Measurements from ENCODE around the gene MON2. TPM values are rescaled to one million over a fixed set of nuclear protein-coding genes. Genes with fewer than 3 reads are reported as not detected.
A peak's percentile ranks its signal among the peaks of the same experiment; 100 is the strongest.

Gene MON2
- total and polyA plus RNA-seq, 12 donors = 5.0 to 25.3 (median 18.5) TPM

DNA sequence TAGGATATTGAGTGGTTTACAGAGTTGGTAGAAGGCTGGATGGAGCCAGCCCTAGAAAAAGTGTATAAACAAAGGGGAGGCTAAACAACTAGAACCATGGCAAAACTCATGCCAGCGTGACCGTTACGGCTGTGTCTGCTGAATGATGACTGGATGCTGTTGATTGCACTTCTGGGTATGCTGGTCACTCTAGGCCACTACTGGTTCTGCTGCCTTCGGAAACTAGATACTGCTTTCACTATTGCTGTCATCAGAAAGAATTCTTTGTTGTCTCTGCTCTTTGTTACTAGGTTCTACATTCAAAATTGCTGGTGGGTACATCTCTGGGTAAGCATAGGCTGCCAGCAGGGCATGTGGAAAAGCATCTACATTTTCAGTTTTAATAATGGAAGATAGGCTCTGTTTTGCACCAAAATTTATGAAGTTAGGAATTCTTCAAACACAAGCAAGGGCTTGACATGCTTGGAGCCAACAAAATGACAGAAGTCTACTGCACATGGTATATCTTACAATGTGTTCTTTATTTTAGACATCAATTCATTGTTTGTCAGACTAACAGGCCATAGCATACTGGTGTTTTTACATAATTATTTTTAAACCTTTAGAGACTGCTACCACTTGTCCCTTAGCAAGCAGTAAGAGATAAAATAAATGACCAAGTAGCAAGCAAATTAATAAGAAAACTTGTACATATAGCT is 15.4 kb downstream of the MON2 start:
- TF ChIP-seq, protein P1, sequence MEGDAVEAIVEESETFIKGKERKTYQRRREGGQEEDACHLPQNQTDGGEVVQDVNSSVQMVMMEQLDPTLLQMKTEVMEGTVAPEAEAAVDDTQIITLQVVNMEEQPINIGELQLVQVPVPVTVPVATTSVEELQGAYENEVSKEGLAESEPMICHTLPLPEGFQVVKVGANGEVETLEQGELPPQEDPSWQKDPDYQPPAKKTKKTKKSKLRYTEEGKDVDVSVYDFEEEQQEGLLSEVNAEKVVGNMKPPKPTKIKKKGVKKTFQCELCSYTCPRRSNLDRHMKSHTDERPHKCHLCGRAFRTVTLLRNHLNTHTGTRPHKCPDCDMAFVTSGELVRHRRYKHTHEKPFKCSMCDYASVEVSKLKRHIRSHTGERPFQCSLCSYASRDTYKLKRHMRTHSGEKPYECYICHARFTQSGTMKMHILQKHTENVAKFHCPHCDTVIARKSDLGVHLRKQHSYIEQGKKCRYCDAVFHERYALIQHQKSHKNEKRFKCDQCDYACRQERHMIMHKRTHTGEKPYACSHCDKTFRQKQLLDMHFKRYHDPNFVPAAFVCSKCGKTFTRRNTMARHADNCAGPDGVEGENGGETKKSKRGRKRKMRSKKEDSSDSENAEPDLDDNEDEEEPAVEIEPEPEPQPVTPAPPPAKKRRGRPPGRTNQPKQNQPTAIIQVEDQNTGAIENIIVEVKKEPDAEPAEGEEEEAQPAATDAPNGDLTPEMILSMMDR (IDR thresholded peaks at IDR 0.05) = no peak
- intact Hi-C loops (cut with DNase I) = no loop called here
- peak in 1 of 8 donors; percentile 35 for ATAC-seq
- no peak for DNase-seq
- H3K4me3 ChIP-seq = no peak overlapping the region
- H3K4me1 ChIP-seq = peaks cover 0 to 13% (median 0%) of the 10 kb centered on the region in 9 donors
- no peak overlapping the region for H3K27ac ChIP-seq
- no peaks in the 10 kb centered on the region for H3K9me3 ChIP-seq
- peaks cover 0 to 53% (median 0%) of the 10 kb centered on the region in 9 donors for H3K36me3 ChIP-seq
- WGBS, 2 donors = 58 to 70% methylated on average over 4 of the region's 4 CpGs
- H3K27me3 ChIP-seq = no peaks in the 10 kb centered on the region

DNA sequence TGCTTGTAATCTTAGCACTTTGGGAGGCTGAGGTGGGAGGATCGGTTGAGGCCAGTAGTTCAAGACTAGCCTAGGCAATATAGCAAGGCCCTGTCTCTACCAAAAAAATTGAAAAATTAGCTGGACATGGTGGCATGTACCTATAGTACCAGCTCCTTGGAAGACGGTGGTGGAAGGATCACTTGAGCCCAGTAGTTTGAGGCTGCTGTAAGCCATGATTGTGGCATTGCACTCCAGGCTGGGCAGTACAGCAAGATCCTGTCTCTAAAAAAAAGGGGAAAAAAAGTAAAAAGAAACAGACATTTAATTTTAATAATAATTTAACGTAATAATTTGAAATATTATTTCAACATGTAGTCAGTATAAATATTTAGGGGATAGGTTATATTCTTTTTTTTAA is 16.1 kb downstream of the MON2 start:
- Histone ChIP-seq H3K27ac (no peak overlapping the region), H3K36me3 (peaks cover 0 to 54% (median 0%) of the 10 kb centered on the region in 9 donors), H3K9me3 (no peaks in the 10 kb centered on the region), H3K4me1 (peaks cover 0 to 13% (median 0%) of the 10 kb centered on the region in 9 donors), H3K4me3 (no peak overlapping the region), H3K27me3 (no peaks in the 10 kb centered on the region)
- TF ChIP-seq, protein P1 (IDR thresholded peaks at IDR 0.05) = no peak
- no peak for ATAC-seq
- no peak for DNase-seq
- intact Hi-C loops (cut with DNase I) = no loop called here
- WGBS, 2 donors = 97 to 98% methylated on average over 3 of the region's 3 CpGs

DNA sequence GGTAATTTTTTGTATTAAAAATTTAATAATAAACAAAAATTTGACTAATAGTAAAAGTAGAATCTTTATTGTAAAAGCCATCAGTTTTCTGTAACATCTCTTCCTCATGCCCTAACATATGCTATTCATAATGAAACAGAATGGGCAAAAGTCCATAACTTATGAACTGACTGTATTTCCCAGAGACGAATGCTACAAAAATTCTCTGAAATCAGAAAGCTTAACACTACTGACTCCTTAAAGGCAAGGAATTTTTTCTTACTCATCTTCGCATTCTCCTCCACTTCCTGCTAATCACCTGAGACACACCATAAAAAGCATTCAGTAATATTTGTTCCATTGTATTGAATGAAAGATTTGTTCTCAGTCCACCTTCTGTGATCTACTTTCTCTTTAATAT is 17.6 kb downstream of the MON2 start:
- H3K4me3 ChIP-seq = no peak overlapping the region
- no peaks in the 10 kb centered on the region for H3K9me3 ChIP-seq
- ATAC-seq = no peak
- 88% methylated on average over 2 of the region's 2 CpGs for WGBS, 2 donors
- intact Hi-C loops (cut with DNase I) = no loop called here
- H3K4me1 ChIP-seq = peaks cover 0 to 13% (median 0%) of the 10 kb centered on the region in 9 donors
- H3K36me3 ChIP-seq = peaks cover 0 to 44% (median 0%) of the 10 kb centered on the region in 9 donors
- DNase-seq = no peak
- H3K27me3 ChIP-seq = no peaks in the 10 kb centered on the region
- TF ChIP-seq, protein P1 (IDR thresholded peaks at IDR 0.05) = no peak
- no peak overlapping the region for H3K27ac ChIP-seq

DNA sequence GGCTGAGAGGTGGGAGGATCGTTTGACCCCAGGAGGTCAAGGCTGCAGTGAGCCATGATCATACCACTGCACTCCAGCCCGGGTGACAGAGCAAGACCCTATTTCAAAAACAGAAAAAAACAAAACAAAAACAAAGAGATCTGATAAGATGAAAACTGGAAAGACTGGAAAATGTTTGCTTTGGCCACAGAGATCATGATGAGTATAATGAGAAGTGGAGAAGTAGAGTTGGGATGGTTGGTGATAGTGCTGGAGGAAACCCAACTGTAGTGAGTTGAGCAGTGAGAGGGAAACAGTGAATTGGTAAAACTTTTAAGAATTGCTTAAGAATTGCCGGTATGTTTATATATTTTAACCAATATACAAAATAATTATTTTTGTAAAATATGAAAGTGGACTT is 39.2 kb downstream of the MON2 start:
- peaks cover 0 to 98% (median 28%) of the 10 kb centered on the region in 9 donors for H3K36me3 ChIP-seq

More for the DNA sequence above, 39.2 kb downstream of the MON2 start:
- ATAC-seq (no peak), DNase-seq (no peak)
- Histone ChIP-seq H3K4me1 (peaks cover 0 to 10% (median 0%) of the 10 kb centered on the region in 9 donors), H3K27me3 (no peaks in the 10 kb centered on the region), H3K9me3 (no peaks in the 10 kb centered on the region), H3K27ac (no peak overlapping the region), H3K4me3 (no peak overlapping the region)
- WGBS, 2 donors = 91 to 93% methylated on average over 3 of the region's 3 CpGs
- TF ChIP-seq, protein P1 (IDR thresholded peaks at IDR 0.05) = no peak
- intact Hi-C loops (cut with DNase I) = no loop called here

Measured in heart right ventricle (tissue), 16 donors.